Measurements from ENCODE around the gene FAM163B.

- TF ChIP-seq CTCF (IDR thresholded peaks at IDR 0.05 in 8 of 11, conservative IDR thresholded peaks at IDR 0.05 in 3 of 11) (no peak), POLR2A (IDR thresholded peaks at IDR 0.05) (no peak)
Observed at GRCh38 chr9:133634081-133634691, 25.0 kb upstream of the FAM163B start.
